OCI-LY7 (cell line): Measurements from ENCODE around the gene PDE4A. TPM values are rescaled to one million over a fixed set of nuclear protein-coding genes. Genes with fewer than 3 reads are reported as not detected.
A peak's percentile ranks its signal among the peaks of the same experiment; 100 is the strongest.

Source experiments
- BruUV-seq: library from RNA; stranded (reverse); fragments of 400-500 nt; replicated peaks from 2 replicates; lab custom pipeline; 2021; lab: Mats Ljungman, UMichigan
- CTCF ChIA-PET: fragments of 300-600 bp; sonication (Branson Sonifier 250); formaldehyde crosslinking; loops from one replicate; lab custom pipeline; 2022; ENCODE audit warnings: antibody characterized with exemption; ENCODE audit not compliant: unreplicated experiment; lab: Charles Lee
- POLR2A ChIA-PET: fragments of 300-600 bp; sonication (Branson Sonifier 250); formaldehyde crosslinking; loops from one replicate; lab custom pipeline; 2022; ENCODE audit warnings: antibody characterized with exemption; lab: Charles Lee
- DNase-seq: peaks from one replicate; pipeline ENCODE4 v3.0.0-alpha.2; 2015; ENCODE audit warnings: low spot score
- H2AFZ ChIP-seq: fragments of 200-600 bp; sonication (generic), shearing (Covaris generic); 2 replicates; pipeline ENCODE4 v1.6.1; 2014; ENCODE audit warnings: mild to moderate bottlenecking, antibody characterized with exemption, low read length, moderate library complexity
- H3K27ac ChIP-seq: fragments of 200-600 bp; sonication (generic); 2 replicates; pipeline ENCODE4 v1.5.1; 2014; ENCODE audit warnings: mixed run types, low read depth, mild to moderate bottlenecking, moderate library complexity, low read length, inconsistent platforms; ENCODE audit not compliant: poor library complexity, severe bottlenecking
- H3K36me3 ChIP-seq: fragments of 200-600 bp; sonication (generic); 2 replicates; pipeline ENCODE4 v1.6.1; 2014; ENCODE audit warnings: mild to moderate bottlenecking, antibody characterized with exemption, low read length, moderate library complexity, mixed read lengths; ENCODE audit not compliant: insufficient read depth
- H3K4me1 ChIP-seq: fragments of 200-600 bp; sonication (generic); 2 replicates; pipeline ENCODE4 v1.5.1; 2014; ENCODE audit warnings: mild to moderate bottlenecking, low read length; ENCODE audit not compliant: insufficient read depth, poor library complexity, severe bottlenecking
- H3K4me2 ChIP-seq: fragments of 200-600 bp; sonication (generic); 2 replicates; pipeline ENCODE4 v1.6.1; 2014; ENCODE audit warnings: mild to moderate bottlenecking, low read length
- H3K4me3 ChIP-seq: fragments of 200-600 bp; sonication (generic); 2 replicates; pipeline ENCODE4 v1.5.1; 2014; ENCODE audit warnings: mild to moderate bottlenecking, low read depth, low read length; ENCODE audit not compliant: poor library complexity, severe bottlenecking
- H3K79me2 ChIP-seq: fragments of 200-600 bp; sonication (generic); 2 replicates; pipeline ENCODE4 v1.6.1; 2016; ENCODE audit warnings: low read depth, mild to moderate bottlenecking, low read length, moderate library complexity, mixed read lengths; ENCODE audit not compliant: insufficient read depth
- H3K9me2 ChIP-seq: fragments of 200-600 bp; sonication (generic); 2 replicates; pipeline ENCODE4 v1.6.1; 2016; ENCODE audit warnings: mild to moderate bottlenecking, low read length, mixed read lengths; ENCODE audit not compliant: insufficient read depth
- H3K9me3 ChIP-seq: fragments of 200-600 bp; sonication (generic); 2 replicates; pipeline ENCODE4 v1.6.1; 2014; ENCODE audit warnings: mild to moderate bottlenecking, mixed run types, low read length, mixed read lengths
- H4K20me1 ChIP-seq: fragments of 200-600 bp; sonication (generic); 2 replicates; pipeline ENCODE4 v1.6.1; 2014; ENCODE audit warnings: mild to moderate bottlenecking, antibody characterized with exemption, low read length, moderate library complexity, mixed read lengths; ENCODE audit not compliant: insufficient read depth
- EZH2phosphoT487 ChIP-seq: fragments of 200-600 bp; sonication (generic); IDR thresholded peaks from 2 replicates; pipeline ENCODE4 v1.6.1; 2018; ENCODE audit warnings: low read depth, borderline replicate concordance, mild to moderate bottlenecking, mixed run types, antibody characterized with exemption, low read length, moderate library complexity, mixed read lengths
- intact Hi-C: fragments of 100-400 bp; cut with micrococcal nuclease; formaldehyde crosslinking; loops from one replicate; pipeline ENCODE4 v1.10.0; 2022; ENCODE audit not compliant: unreplicated experiment
- total RNA-seq, 2 experiments: library from RNA; depleted of rRNA in 1 of 2; stranded (reverse); fragments of >200 nt in 1 of 2; shearing (Covaris generic) in 1 of 2; gene quantifications; 2 replicates each; pipeline ENCODE4 v1.2.3, GENCODE V29; 2014 to 2022
- TF ChIP-seq, protein P1 (sequence below): fragments of 200-600 bp; sonication (generic); conservative IDR thresholded peaks from 2 replicates; pipeline ENCODE4 v1.5.1; 2014; ENCODE audit warnings: mild to moderate bottlenecking, antibody characterized with exemption, low read length, moderate library complexity, mixed read lengths

Gene PDE4A
- total RNA-seq, 2 experiments from 2014 or later, result 16.4 to 45.1 TPM

- H3K27ac ChIP-seq, result no peak overlapping the region
- no peaks in the 10 kb centered on the region for H3K79me2 ChIP-seq
- no peak for TF ChIP-seq EZH2phosphoT487
- TF ChIP-seq, protein P1, sequence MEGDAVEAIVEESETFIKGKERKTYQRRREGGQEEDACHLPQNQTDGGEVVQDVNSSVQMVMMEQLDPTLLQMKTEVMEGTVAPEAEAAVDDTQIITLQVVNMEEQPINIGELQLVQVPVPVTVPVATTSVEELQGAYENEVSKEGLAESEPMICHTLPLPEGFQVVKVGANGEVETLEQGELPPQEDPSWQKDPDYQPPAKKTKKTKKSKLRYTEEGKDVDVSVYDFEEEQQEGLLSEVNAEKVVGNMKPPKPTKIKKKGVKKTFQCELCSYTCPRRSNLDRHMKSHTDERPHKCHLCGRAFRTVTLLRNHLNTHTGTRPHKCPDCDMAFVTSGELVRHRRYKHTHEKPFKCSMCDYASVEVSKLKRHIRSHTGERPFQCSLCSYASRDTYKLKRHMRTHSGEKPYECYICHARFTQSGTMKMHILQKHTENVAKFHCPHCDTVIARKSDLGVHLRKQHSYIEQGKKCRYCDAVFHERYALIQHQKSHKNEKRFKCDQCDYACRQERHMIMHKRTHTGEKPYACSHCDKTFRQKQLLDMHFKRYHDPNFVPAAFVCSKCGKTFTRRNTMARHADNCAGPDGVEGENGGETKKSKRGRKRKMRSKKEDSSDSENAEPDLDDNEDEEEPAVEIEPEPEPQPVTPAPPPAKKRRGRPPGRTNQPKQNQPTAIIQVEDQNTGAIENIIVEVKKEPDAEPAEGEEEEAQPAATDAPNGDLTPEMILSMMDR, result no peak
- no peak overlapping the region for H2AFZ ChIP-seq
- no peak for DNase-seq
- H3K9me2 ChIP-seq, result no peaks in the 10 kb centered on the region
- ChIA-PET POLR2A (no interaction called here), CTCF (no interaction called here)
- H3K4me3 ChIP-seq, result no peak overlapping the region
- intact Hi-C loops, result no loop called here
- no TSS peak for BruUV-seq
- no peak overlapping the region for H3K4me2 ChIP-seq
- no peaks in the 10 kb centered on the region for H3K4me1 ChIP-seq
- no peaks in the 10 kb centered on the region for H3K9me3 ChIP-seq
- H3K36me3 ChIP-seq, result peaks cover 56% of the 10 kb centered on the region
- H4K20me1 ChIP-seq, result no peaks in the 10 kb centered on the region
Observed at GRCh38 chr19:10468133-10468532, 47.8 kb downstream of the PDE4A start.

GRCh38 chr19:10471909-10472308 is 51.6 kb downstream of the PDE4A start:
- intact Hi-C loops, result no loop called here
- Histone ChIP-seq H3K36me3 (peaks cover 28% of the 10 kb centered on the region), H3K4me1 (no peaks in the 10 kb centered on the region), H3K27ac (no peak overlapping the region), H4K20me1 (no peaks in the 10 kb centered on the region), H3K9me2 (no peaks in the 10 kb centered on the region), H3K4me3 (no peak overlapping the region), H3K4me2 (no peak overlapping the region), H2AFZ (no peak overlapping the region), H3K79me2 (no peaks in the 10 kb centered on the region), H3K9me3 (no peaks in the 10 kb centered on the region)
- no TSS peak for BruUV-seq
- peak; percentile 65 for DNase-seq
- ChIA-PET POLR2A (interaction anchor here (0.6 to 0.7 kb wide), 2 partner anchors 34 to 230 kb away, joined by 3 to 5 read pairs; no protein-coding TSS in a partner anchor), CTCF (no interaction called here)
- TF ChIP-seq EZH2phosphoT487, result no peak
- TF ChIP-seq, protein P1, result peak; percentile 77

GRCh38 chr19:10473192-10473591 is 52.9 kb downstream of the PDE4A start:
- no peaks in the 10 kb centered on the region for H3K79me2 ChIP-seq
- H3K4me3 ChIP-seq, result no peak overlapping the region
- no TSS peak for BruUV-seq
- TF ChIP-seq, protein P1, result no peak
- TF ChIP-seq EZH2phosphoT487, result no peak
- no peak overlapping the region for H2AFZ ChIP-seq
- H3K4me1 ChIP-seq, result no peaks in the 10 kb centered on the region
- POLR2A ChIA-PET, result interaction anchor here (0.7 kb wide), 1 partner anchor 51 kb away, joined by 6 read pairs; no protein-coding TSS in a partner anchor
- intact Hi-C loops, result no loop called here
- H3K9me2 ChIP-seq, result no peaks in the 10 kb centered on the region
- peaks cover 15% of the 10 kb centered on the region for H3K36me3 ChIP-seq
- no peak overlapping the region for H3K27ac ChIP-seq
- no peaks in the 10 kb centered on the region for H4K20me1 ChIP-seq
- DNase-seq, result no peak
- H3K9me3 ChIP-seq, result no peaks in the 10 kb centered on the region
- CTCF ChIA-PET, result no interaction called here
- H3K4me2 ChIP-seq, result no peak overlapping the region
